A549 (cell line): ENCODE results near the gene RNF114. TPM values are rescaled to one million over a fixed set of nuclear protein-coding genes. Genes with fewer than 3 reads are reported as not detected.

Experiments
- ATAC-seq, 2 experiments: fragments of 200-7000 bp in 1 of 2; fragments of >200 bp in 1 of 2; cut with Nextera tagmentation in 1 of 2; cut with Tn5 transposase in 1 of 2; 3 replicates each; pipeline versions ENCODE4 v1.8.0 to v1.9.1; 2018 to 2020; ENCODE audit warnings: mild to moderate bottlenecking in 1 of 2, moderate library complexity in 1 of 2
- CTCF ChIA-PET: fragments of 300-600 bp; sonication (Branson Sonifier 250); formaldehyde crosslinking; extraction: SDS; loops from one replicate; lab custom pipeline; 2021; ENCODE audit warnings: antibody characterized with exemption, inconsistent platforms; lab: Yijun Ruan, JAX
- POLR2A ChIA-PET: fragments of 350-600 bp; formaldehyde crosslinking; extraction: SDS; loops from one replicate; lab custom pipeline; 2021; ENCODE audit warnings: antibody characterized with exemption, inconsistent platforms; lab: Yijun Ruan, JAX
- DNase-seq, 2 experiments: peaks; one replicate each; pipeline versions ENCODE4 v3.0.0 to v3.0.0-alpha.2; 2011 to 2016; ENCODE audit warnings: low read depth in 1 of 2, low spot score in 1 of 2
- FAIRE-seq: peaks from 2 replicates; lab custom pipeline; 2011; peaks lifted over from hg19 to GRCh38; lab: Jason Lieb, UNC
- H3K27ac ChIP-seq, 2 experiments: fragments of >200 bp; sonication (Bioruptor Twin); formaldehyde crosslinking; 3 replicates each; pipeline ENCODE4 v1.5.1; 2016 to 2017
- H3K4me1 ChIP-seq: fragments of >200 bp; sonication (Bioruptor Twin); formaldehyde crosslinking; 3 replicates; pipeline ENCODE4 v1.6.1; 2016
- H3K4me2 ChIP-seq: fragments of >200 bp; sonication (Bioruptor Twin); formaldehyde crosslinking; 3 replicates; pipeline ENCODE4 v1.6.1; 2016
- H3K4me3 ChIP-seq: fragments of >200 bp; sonication (Bioruptor Twin); formaldehyde crosslinking; 3 replicates; pipeline ENCODE4 v1.5.1; 2016
- H3K9me3 ChIP-seq: fragments of >200 bp; sonication (Bioruptor Twin); formaldehyde crosslinking; 3 replicates; pipeline ENCODE4 v1.6.1; 2016
- BCL3 ChIP-seq: fragments of >200 bp; sonication (Bioruptor Twin); formaldehyde crosslinking; IDR thresholded peaks from 3 replicates; pipeline ENCODE4 v1.6.1; 2016
- CBX8 ChIP-seq: fragments of 200-600 bp; sonication (generic); IDR thresholded peaks from 2 replicates; pipeline ENCODE4 v1.6.1; 2016
- CEBPB ChIP-seq, 2 experiments: fragments of >200 bp in 1 of 2; sonication (Bioruptor Twin) in 1 of 2; formaldehyde crosslinking in 1 of 2; IDR thresholded peaks; 2 replicates each; pipeline ENCODE4 v1.6.1; 2012 to 2016
- CHD4 ChIP-seq: fragments of 200-600 bp; sonication (generic); IDR thresholded peaks from 2 replicates; pipeline ENCODE4 v1.6.1; 2016; ENCODE audit warnings: antibody characterized with exemption, mild to moderate bottlenecking, borderline replicate concordance
- EHMT2 ChIP-seq: fragments of 200-600 bp; sonication (generic); IDR thresholded peaks from 2 replicates; pipeline ENCODE4 v1.6.1; 2016; ENCODE audit warnings: antibody characterized with exemption, low read depth, mild to moderate bottlenecking, moderate library complexity
- EP300 ChIP-seq, 2 experiments: fragments of >200 bp; sonication (Bioruptor Twin); formaldehyde crosslinking; IDR thresholded peaks; 2 replicates in 1 of 2; 3 replicates in 1 of 2; pipeline ENCODE4 v1.6.1; 2016 to 2017
- FOXS1 ChIP-seq: fragments of 250-450 bp; sonication (Bioruptor Pico); IDR thresholded peaks from 2 replicates; pipeline ENCODE4 v1.5.0; 2020; ENCODE audit warnings: mild to moderate bottlenecking, moderate library complexity
- HDAC2 ChIP-seq: fragments of 200-600 bp; sonication (generic); IDR thresholded peaks from 2 replicates; pipeline ENCODE4 v1.6.1; 2016
- HES2 ChIP-seq: fragments of >200 bp; sonication (Bioruptor Twin); formaldehyde crosslinking; IDR thresholded peaks from 2 replicates; pipeline ENCODE4 v1.6.1; 2016
- HOXB13 ChIP-seq: fragments of 250-450 bp; sonication (Bioruptor Pico); IDR thresholded peaks from 2 replicates; pipeline ENCODE4 v1.5.0; 2020; ENCODE audit warnings: low read depth, mild to moderate bottlenecking, moderate library complexity
- KDM1A ChIP-seq: fragments of 200-600 bp; sonication (generic); IDR thresholded peaks from 2 replicates; pipeline ENCODE4 v1.6.1; 2016; ENCODE audit warnings: low read depth, mild to moderate bottlenecking
- MAX ChIP-seq: IDR thresholded peaks from 2 replicates; pipeline ENCODE4 v1.6.1; 2012
- NFE2L2 ChIP-seq: fragments of 150-350 bp; conservative IDR thresholded peaks from 2 replicates; pipeline ENCODE4 v1.6.1; 2014; ENCODE audit warnings: low read length
- PBX3 ChIP-seq: IDR thresholded peaks from 2 replicates; pipeline ENCODE4 v1.6.1; 2012
- RARB ChIP-seq: fragments of 250-450 bp; sonication (Bioruptor Pico); IDR thresholded peaks from 2 replicates; pipeline ENCODE4 v1.8.0; 2021; ENCODE audit warnings: mild to moderate bottlenecking, moderate library complexity
- REST ChIP-seq: fragments of 200-600 bp; sonication (generic); IDR thresholded peaks from 2 replicates; pipeline ENCODE4 v1.6.1; 2016; ENCODE audit warnings: antibody characterized with exemption, mild to moderate bottlenecking, moderate library complexity
- RFX5 ChIP-seq: fragments of 450-650 bp; IDR thresholded peaks from 2 replicates; pipeline ENCODE4 v1.7.1; 2014; ENCODE audit warnings: antibody characterized with exemption, mild to moderate bottlenecking, moderate library complexity
- ZSCAN20 ChIP-seq: fragments of 250-450 bp; sonication (Bioruptor Pico); IDR thresholded peaks from 2 replicates; pipeline ENCODE4 v1.8.0; 2022; ENCODE audit warnings: mild to moderate bottlenecking, moderate library complexity
- WGBS: methylation state at CpG from one replicate; pipeline ENCODE4 v1.1.6; 2017; ENCODE audit errors: missing lambda C conversion rate; 5-methylcytosine and 5-hydroxymethylcytosine counted together
- polyA plus RNA-seq, 4 experiments: library from polyadenylated mRNA; depleted of rRNA in 3 of 4; stranded (reverse); fragments of >200 nt; fragmentation: RNase III in 1 of 4; extraction: RNeasy Plus Mini Kit Qiagen cat#74134 plus additional on column Dnase treatment in 1 of 4; gene quantifications; 2 replicates in 3 of 4; 3 replicates in 1 of 4; pipeline ENCODE4 v1.2.3, GENCODE V29; 2011 to 2017

RNF114 gene
- polyA plus RNA-seq, 2 of the 4 experiments (the other 2 are of a cell fraction): 43.1 to 44.8 TPM

GRCh38 chr20:49969946-49970345 lies 33.7 kb downstream of the RNF114 start (continued):
- TF ChIP-seq REST (no peak), HDAC2 (no peak), PBX3 (no peak), MAX (no peak), EHMT2 (no peak), FOXS1 (CRISPR knock-in tag) (no peak), RFX5 (no peak), RARB (no peak), NFE2L2 (no peak)
- TF ChIP-seq, all 56 proteins: peak for 0

GRCh38 chr20:49970498-49970897 lies 34.3 kb downstream of the RNF114 start:
- no peak for DNase-seq
- Histone ChIP-seq H3K27ac (0 out of 6 replicates have a peak overlapping the region, but pooled peaks of 1 of the 2 experiments have one; percentile 21), H3K4me3 (no peak overlapping the region), H3K4me2 (no peak overlapping the region), H3K4me1 (peaks cover 24% of the 10 kb centered on the region), H3K9me3 (no peaks in the 10 kb centered on the region)
- 94% methylated on average over 8 of the region's 8 CpGs for WGBS
- ChIA-PET CTCF (interaction anchor here (0.9 to 28.4 kb wide), 4 partner anchors 10 to 98 kb away, joined by 5 to 1049 read pairs (median 48); no protein-coding TSS in a partner anchor), POLR2A (interaction anchor here (1.1 kb wide), 1 partner anchor 35 kb away, joined by 3 read pairs; the partner anchor contains the start of gene RNF114)
- no peak for TF ChIP-seq CEBPB (IDR thresholded peaks at IDR 0.05)
- TF ChIP-seq CBX8: no peak
- no peak for TF ChIP-seq REST
- TF ChIP-seq KDM1A: no peak
- no peak for TF ChIP-seq HOXB13
- TF ChIP-seq ZSCAN20 (CRISPR knock-in tag): no peak
- TF ChIP-seq EP300 (IDR thresholded peaks at IDR 0.05): no peak
- TF ChIP-seq CHD4: no peak
- TF ChIP-seq HES2: no peak
- no peak for TF ChIP-seq BCL3
- no peak for FAIRE-seq
- ATAC-seq: no peak
